ENCODE measurements around the gene DESI2.
"Not testable (repeated sequence)": the region's sequence is repeated elsewhere in the genome, so short reads cannot be mapped to it uniquely, and the experiment has no call there.

DESI2 gene

GRCh38 chr1:244654108-244655038 lies 1.4 kb downstream of the DESI2 start:
- no peak for DNase-seq (ENCODE audit: low read depth)
- H3K4me3 ChIP-seq (ENCODE audit: low read depth, low read length), result peak overlapping the region; percentile 73
- no peak for TF ChIP-seq CTCF (IDR thresholded peaks at IDR 0.05; ENCODE audit: low read depth, low read length, missing control alignments)

GRCh38 chr1:244655186-244655585 lies 2.3 kb downstream of the DESI2 start:
- DNase-seq (ENCODE audit: low read depth), result no peak
- TF ChIP-seq CTCF (IDR thresholded peaks at IDR 0.05; ENCODE audit: low read depth, low read length, missing control alignments), result no peak
- no peak overlapping the region for H3K4me3 ChIP-seq (ENCODE audit: low read depth, low read length)

GRCh38 chr1:244657421-244657820 lies 4.5 kb downstream of the DESI2 start:
- no peak for TF ChIP-seq CTCF (IDR thresholded peaks at IDR 0.05; ENCODE audit: low read depth, low read length, missing control alignments)
- H3K4me3 ChIP-seq (ENCODE audit: low read depth, low read length), result no peak overlapping the region
- no peak for DNase-seq (ENCODE audit: low read depth)

- DNase-seq (ENCODE audit: low read depth), result no peak
- no peak for TF ChIP-seq CTCF (IDR thresholded peaks at IDR 0.05; ENCODE audit: low read depth, low read length, missing control alignments)
- H3K4me3 ChIP-seq (ENCODE audit: low read depth, low read length), result no peak overlapping the region
Measured at GRCh38 chr1:244659694-244660093, 6.8 kb downstream of the DESI2 start.

GRCh38 chr1:244660595-244660994 lies 7.7 kb downstream of the DESI2 start:
- H3K4me3 ChIP-seq (ENCODE audit: low read depth, low read length), result no peak overlapping the region
- TF ChIP-seq CTCF (IDR thresholded peaks at IDR 0.05; ENCODE audit: low read depth, low read length, missing control alignments), result no peak
- DNase-seq (ENCODE audit: low read depth), result no peak

GRCh38 chr1:244661569-244662312 lies 8.8 kb downstream of the DESI2 start:
- DNase-seq (ENCODE audit: low read depth); H3K4me3 ChIP-seq (ENCODE audit: low read depth, low read length): not testable (repeated sequence)

GRCh38 chr1:244662599-244662998 lies 9.7 kb downstream of the DESI2 start:
- H3K4me3 ChIP-seq (ENCODE audit: low read depth, low read length), result no peak overlapping the region
- no peak for DNase-seq (ENCODE audit: low read depth)
- TF ChIP-seq CTCF (IDR thresholded peaks at IDR 0.05; ENCODE audit: low read depth, low read length, missing control alignments), result no peak

Data from GM12864 (cell line).